Adrenal gland (tissue), 5 donors: ENCODE data around the gene PDLIM7.

Experiments
- CTCF ChIP-seq, 6 experiments: fragments of 450-650 bp in 4 of 6; fragments of 200-600 bp in 2 of 6; sonication (generic) in 1 of 6; IDR thresholded peaks; 1 replicate in 5 of 6; 2 replicates in 1 of 6; pipeline versions ENCODE4 v1.5.1 to v1.8.0; 2016 to 2021; ENCODE audit warnings: antibody characterized with exemption in 6 of 6, mild to moderate bottlenecking in 2 of 6, moderate library complexity in 1 of 6
- POLR2A ChIP-seq, 2 donors: fragments of 450-650 bp; IDR thresholded peaks; one replicate each; pipeline ENCODE4 v1.6.1; 2017; ENCODE audit warnings: antibody characterized with exemption in 2 of 2, mild to moderate bottlenecking in 2 of 2, moderate library complexity in 1 of 2
- donor health status: DM: no; HTN: no; CAD: no.

GRCh38 chr5:177519463-177520235 is 22.2 kb upstream of the PDLIM7 start:
- TF ChIP-seq CTCF (IDR thresholded peaks at IDR 0.05), result no peak
- no peak for TF ChIP-seq POLR2A (IDR thresholded peaks at IDR 0.05)
